Right kidney (tissue), 1 donor: ENCODE data around the gene MEIG1.
A peak's percentile ranks its signal among the peaks of the same experiment; 100 is the strongest.
"Not testable (repeated sequence)": the region's sequence is repeated elsewhere in the genome, so short reads cannot be mapped to it uniquely, and the experiment has no call there.

Experiments
- DNase-seq: peaks from one replicate; pipeline ENCODE4 v3.0.0-alpha.2; 2016

MEIG1 gene

DNA sequence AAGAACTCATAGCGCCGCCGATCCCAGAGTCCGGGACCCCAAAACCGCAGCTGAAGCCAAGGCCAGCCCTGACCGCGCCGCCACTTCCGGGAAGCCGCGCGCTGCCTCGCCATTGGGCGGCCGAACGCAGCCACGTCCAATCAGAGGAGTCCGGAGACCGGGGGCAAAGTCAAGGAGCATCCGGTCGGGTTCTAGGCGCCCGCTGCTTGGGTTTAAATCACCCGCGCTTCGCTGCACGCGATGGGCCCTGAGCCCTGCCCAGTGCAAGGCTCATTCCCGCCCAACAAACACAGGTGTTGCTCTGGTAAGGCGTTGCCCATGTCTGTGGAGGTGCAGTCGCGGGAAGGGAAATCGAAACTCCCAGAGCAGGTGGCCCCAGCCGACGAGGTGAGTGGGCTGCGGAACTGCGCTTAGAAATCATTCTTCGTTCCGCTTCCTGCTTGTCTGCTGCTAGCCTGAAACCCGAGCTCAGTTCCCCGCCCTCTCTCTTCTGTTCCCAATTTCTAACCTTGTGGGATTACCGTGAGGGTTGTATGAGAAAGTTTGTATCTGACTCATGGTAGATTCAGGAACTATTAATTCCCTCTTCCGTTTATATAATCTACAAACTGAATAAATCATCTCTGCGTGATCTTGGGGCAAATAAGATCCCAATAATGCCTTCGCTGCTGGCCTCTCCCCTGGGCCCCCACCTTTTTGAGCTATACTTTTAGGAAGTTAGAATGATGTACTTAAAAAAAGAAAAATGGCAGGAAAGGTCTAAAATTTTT is 5.0 kb upstream of the MEIG1 start, which contains the start of gene DCLRE1C:
DCLRE1C (minus strand) TSS at position 96 of the 770 bp plus-strand sequence; CDS start at position 10, 86 bp downstream.
- DNase-seq: peak; percentile 96

DNA sequence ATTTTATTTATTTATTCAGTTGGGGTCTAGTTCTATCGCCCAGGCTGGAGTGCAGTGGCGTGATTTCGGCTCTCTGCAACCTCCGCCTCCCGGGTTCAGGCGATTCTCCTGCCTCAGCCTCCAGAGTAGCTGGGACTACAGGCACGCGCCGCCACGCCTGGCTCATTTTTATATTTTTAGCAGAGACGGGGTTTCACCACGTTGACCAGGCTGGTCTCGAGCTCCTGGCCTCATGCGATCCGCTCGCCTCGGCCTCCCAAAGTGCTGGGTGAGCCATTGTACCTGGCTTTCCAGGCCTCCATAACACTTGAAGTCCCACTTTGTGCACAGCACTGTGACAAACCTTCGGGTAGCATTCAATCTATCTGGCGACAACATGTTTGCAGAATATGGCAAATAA is 4.3 kb upstream of the MEIG1 start:
- DNase-seq: no peak

DNA sequence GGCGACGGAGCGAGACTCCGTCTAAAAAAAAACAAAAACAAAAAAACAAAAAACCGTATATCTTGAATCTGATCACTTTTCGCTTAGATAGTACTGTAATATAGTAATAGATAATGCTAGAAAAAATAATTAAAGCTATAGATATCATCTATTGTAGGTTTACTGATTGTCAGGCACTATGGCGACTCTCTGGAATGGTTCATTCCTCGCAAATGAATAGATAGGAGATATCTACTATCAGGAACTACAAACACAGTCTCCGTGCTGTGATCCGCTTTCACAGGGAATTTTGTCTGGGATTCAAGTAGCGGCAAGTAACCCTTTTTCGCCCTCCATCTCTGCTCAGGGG is 342 bp upstream of the MEIG1 start:
- no peak for DNase-seq

DNA sequence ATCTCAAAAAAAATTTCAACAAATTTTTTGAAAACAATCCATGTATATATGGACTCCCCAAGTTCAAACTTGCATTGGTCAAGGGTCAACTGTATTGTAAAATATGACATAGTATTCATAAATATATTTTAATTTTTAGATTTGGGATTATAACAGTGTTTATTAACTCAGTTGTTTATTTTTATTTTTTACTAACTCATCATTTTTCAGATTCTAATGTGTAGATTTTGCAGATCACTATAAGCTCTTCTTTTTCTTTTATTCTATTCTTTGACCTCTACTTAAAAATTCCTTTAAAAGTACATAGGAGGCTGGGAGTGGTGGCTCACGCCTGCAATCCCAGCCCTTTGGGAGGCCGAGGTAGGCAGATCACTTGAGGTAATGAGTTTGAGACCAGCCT is 8.7 kb downstream of the MEIG1 start:
- DNase-seq: no peak

DNA sequence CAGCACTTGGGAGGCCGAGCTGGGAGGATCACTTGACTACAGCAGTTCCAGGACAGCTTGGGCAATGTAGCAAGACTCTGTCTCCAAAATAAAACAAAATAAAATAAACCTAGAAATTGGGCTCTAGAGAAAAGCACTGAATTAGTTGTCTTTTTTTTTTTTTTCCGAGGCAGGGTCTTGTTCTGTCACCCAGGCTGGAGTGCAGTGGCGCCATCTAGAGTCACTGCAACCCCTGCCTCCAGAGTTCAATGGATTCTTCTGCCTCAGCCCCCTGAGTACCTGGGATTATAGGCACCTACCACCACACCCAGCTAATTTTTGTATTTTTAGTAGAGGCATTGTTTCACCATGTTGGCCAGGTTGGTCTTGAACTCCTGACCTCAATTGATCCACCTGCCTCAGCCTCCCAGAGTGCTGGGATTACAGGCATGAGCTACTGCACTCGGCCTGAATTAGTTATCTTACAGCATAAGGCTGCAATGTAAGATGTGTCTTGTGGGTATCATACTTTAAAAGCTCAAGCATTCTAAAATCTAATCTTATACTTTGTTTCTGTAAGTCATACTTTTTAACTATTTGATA is 12.8 kb downstream of the MEIG1 start:
- peak; percentile 29 for DNase-seq

DNA sequence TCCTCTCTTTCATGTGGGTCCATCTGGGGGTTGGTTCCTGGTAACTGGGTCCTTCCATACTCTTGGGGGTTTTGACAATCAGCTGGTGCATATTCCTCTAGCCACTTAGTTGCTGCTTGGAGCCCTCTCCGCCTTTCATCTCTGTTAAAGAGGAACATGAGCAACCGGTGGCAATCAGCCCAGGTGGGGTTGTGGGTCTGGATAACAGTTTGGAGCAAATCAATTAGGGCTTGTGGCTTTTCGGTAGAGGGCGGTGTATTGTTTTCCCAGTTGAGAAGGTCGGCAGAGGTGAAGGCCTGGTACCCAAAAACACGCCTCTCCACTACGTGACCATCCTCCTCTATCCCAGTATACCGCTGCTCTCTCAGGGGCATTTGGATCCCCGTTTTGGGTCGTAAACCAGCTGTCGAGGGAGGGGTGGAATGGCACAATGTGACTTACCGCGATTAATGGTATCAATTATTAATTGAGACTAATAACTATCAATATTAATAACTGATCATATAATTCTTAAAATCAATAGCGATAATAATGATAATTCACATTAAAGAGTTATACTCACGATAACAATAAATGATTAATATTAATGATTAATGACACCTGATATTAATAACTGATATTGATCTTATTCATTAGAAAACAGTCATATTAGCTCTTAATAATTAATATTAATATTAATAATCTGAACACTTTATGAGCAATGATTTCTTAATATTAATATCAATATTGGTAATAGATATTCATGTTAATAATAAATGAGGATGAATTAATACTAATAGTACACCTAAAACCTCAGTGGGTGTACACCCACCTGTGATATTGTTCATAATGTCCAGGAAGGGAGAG is 15.2 kb downstream of the MEIG1 start:
- not testable (repeated sequence) for DNase-seq

DNA sequence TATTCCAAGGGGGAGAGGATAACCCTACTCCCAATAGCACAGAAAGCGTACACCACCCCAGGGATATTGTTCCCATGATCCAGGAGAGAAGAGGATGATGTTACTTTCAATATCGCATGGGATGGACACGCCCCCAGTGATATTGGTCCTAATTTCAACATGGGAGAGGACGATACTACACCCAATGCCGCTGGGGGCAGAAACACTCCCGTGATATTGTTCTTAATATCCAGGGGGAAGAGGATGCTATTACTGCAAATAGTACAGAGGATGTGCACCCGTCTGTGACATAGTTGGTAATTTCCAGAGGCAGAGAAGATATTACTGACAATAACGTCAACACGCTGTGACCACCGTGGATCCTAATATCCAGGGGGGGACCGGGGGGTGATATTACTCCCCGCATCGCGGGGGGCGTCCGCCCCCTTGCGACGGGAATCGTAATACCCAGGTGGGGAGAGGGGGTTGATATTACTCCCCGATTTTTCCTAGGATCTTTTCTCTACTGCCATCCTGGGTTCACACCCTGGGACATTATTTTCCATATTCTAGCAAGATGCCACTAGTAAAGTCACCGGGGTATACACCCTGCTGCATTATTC is 16.6 kb downstream of the MEIG1 start:
- no peak for DNase-seq

DNA sequence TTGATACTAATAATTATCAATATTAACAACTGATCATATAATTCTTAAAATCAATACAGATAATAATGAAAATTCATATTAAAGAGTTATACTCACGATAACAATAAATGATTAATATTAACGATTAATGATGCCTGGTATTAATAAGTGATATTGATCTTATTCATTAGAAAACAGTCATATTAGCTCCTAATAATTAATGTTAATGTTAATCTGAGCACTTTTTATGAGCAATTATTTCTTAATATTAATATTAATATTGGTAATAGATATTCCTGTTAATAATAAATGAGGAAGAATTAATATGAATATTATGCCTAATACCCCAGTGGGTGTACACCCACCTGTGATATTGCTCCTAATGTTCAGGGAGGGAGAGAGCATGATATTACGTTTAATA is 23.6 kb downstream of the MEIG1 start:
- DNase-seq: no peak

DNA sequence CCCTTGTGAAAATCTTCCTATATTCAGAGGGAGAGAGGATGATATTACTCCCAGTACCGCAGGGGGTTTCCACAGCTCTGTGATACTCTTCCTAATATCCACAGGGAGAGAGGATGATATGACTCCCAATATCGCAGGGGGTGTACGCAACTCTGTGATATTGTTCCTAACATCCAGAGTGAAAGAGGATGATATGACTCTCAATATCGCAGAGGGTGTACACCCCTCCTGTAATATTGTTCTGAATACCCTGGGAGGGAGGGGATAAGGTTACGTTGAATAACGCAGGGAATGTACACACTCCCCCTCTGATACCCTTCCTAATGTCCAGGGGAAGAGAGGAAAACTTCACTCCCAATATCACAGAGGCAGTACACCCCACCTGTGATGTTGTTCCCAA is 30.4 kb downstream of the MEIG1 start:
- not testable (repeated sequence) for DNase-seq

DNA sequence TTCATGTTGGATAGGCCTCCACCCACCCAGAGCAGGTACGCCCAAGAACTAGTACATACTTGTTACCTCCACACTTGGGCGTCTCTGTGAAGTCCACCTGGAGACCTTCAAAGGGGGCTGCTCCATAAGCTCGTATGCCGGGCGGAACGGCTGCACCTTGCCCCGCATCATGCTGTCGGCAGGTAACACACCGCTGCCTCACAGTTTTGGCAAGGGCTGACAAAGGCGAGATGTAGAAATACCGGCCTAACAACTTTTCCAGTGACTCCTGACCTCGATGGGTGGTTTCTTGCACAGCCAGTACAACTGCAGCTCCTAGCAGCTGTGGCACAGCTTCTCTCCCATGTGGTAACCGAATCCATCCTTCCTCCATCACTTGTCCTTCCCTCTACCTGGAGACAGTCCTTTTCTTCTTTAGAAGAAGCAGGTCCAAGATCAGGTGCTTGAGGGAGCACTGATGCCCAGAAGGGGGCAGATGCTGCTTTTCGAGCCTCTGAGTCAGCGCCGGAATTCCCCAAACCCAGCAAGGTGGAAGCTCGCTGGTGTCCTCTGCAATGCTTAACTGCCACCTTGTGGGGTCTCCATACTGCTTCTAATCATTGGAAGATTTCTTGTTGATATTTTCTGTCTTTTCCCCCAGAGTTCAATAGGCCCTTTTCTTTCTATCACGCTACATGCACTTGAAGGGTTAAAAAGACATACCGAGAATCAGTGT is 32.0 kb downstream of the MEIG1 start:
- DNase-seq: not testable (repeated sequence)

DNA sequence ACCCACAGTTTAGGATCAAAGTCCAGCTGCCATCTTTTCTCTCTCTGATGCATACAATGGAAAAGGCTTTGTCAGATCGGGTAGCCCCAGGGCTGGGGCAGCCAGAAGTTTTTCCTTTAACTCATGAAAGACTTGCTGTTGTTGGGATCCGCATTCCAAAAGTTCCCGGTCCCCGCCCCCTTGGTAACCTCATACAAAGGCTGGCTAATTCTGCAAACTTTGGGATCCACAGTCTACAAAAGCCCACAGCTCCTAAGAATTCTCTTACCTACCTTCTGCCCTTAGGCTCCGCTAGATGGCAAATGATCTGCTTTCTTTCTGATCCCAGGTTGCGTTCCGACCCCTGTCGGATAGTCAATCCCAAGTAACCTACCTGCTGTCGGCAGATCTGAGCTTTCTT is 33.1 kb downstream of the MEIG1 start:
- DNase-seq: not testable (repeated sequence)

DNA sequence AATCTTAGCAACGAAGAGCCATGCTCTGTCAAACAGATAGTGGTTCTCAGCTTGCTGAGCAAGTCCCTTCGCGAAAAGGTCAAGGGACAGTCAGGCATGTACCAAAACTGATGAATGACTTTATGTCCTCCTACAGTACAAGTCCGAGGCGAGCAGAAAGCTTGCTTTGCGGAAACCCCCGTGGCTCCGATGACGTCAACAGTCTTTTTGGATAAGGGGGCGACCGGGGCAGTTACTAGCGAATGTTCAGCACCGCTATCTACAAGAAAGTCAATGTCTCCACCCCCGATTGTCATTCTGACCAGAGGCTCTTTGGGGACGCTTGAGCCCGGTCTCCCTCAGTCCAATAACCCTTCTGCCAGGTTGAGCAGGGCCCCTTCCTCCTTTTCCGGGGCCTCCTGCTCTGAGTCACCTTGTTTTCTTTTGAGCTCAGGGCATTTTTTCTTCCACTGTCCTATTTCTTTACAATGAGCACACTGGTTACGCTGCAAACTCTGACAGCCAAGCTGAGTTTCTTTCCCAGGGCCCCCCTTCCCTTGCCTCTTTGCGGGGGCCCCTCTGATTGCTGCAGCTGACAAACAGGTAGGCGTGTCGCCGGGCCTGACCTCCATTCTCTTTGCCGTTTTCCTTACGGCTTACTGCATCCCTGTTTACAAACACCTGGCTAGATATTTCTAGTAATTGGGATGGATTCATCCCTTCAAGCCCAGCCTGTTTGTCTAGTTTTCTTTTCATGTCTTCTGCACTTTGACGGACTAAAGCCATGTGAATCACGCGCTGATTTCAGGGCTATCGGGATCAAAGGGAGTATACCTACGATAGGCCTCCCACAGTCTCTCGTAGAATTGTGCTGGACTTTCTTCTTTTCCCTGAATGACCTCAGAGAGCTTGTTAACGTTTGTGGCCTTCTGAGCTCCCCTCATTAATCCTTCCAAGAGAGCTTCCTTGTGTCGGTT is 34.6 kb downstream of the MEIG1 start:
- DNase-seq: not testable (repeated sequence)

DNA sequence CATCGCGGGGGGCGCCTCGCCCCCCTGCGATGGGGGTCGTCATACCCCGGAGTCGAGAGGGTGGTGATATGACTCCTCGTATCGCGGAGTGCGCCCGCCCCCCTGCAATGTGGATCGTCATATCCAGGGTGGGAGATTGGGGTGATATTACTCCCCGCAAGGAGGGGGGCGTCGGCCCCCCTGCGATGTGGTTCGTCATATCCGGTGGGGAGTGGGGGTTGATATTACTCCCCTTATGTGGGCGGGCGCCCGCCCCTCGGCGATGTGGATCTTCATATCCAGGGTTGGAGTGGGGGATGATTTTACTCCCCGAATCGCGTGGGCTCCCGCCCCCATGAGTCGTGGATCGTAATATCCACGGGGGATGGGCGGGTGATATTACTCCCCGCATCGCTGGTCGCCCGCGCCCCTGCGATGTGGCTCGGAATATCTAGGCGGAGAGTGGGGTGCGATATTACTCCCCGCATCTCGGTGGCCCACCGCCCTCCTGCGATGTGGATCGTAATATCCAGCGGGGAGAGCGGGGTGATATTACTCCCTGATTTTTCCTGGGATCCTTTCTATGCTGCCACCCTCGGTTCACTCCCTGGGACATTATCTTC is 36.9 kb downstream of the MEIG1 start:
- DNase-seq: no peak

DNA sequence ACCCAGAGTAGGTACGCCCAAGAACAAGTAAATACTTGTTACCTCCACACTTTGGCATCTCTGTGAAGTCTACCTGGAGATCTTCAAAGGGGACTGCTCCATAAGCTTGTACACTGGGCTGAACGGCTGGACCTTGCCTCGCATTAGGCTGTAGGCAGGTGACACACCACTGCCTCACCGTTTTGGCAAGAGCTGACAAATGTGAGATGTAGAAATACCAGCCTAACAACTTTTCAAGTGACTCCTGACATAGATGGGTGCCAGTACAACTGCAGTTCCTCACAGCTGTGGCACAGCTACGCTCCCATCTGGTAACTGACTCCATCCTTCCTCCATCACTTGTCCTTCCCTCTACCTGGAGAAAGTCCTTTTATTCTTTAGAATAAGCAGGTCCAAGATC is 54.3 kb downstream of the MEIG1 start:
- not testable (repeated sequence) for DNase-seq

DNA sequence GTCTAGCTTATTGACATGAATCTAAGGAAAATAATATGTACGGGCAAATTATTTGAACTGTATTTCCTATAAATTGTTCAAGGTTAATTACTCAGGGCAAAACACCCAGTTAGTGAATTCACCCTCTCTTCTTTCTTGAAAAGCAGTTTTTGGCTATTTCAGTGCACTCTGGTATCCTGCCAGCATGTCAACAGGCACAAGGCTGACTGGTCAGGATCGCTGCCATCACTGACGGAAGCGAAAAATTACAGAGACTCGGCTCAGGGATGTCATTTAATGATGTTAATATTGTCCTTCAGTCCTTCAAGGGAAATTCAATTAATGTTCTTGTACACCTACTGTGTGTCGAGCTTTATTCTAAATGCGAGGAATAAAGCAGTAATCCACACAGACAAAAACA is 56.3 kb downstream of the MEIG1 start:
- no peak for DNase-seq

DNA sequence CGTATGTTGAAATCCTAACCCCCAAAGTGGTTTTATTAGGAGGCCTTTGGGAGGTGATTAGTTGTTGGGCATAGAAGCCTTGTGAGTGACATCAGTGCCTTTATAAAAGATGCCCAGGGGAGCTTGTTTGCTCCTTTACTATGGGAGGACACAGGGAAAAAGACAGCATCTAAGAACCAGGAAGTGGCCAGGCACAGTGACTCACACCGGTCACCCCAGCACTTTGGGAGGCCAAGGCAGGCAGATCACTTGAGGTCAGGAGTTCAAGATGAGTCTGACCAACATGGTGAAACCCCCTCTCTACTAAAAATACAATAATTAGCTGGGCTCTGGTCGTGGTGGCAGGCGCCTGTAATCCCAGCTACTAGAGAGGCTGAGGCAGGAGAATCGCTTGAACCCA is 61.8 kb downstream of the MEIG1 start:
- DNase-seq: not testable (repeated sequence)
